GM18519 (cell line): Measurements from ENCODE around the gene POLR2H.

ENCODE experiments used
- ATAC-seq: cut with Tn5 transposase; IDR thresholded peaks from one replicate; pipeline ENCODE4 v1.9.1; 2021; ENCODE audit warnings: mild to moderate bottlenecking, moderate library complexity; ENCODE audit not compliant: unreplicated experiment, low FRiP score

POLR2H gene

GRCh38 chr3:184351511-184352148 lies 9.9 kb upstream of the POLR2H start:
- no peak for ATAC-seq

- no peak for ATAC-seq
These were observed 9.2 kb upstream of the POLR2H start for GRCh38 chr3:184352149-184352785.

- no peak for ATAC-seq
These were observed 8.5 kb upstream of the POLR2H start for GRCh38 chr3:184352897-184353545.

GRCh38 chr3:184353546-184353941 lies 8.0 kb upstream of the POLR2H start:
- ATAC-seq, result no peak

- no peak for ATAC-seq
These were observed 7.3 kb upstream of the POLR2H start for GRCh38 chr3:184354121-184354728.

- no peak for ATAC-seq
These were observed 6.8 kb upstream of the POLR2H start for GRCh38 chr3:184354754-184355153.

GRCh38 chr3:184355261-184356040 lies 6.1 kb upstream of the POLR2H start:
- ATAC-seq, result no peak

GRCh38 chr3:184357248-184358123 lies 4.0 kb upstream of the POLR2H start:
- ATAC-seq, result no peak

DNA sequence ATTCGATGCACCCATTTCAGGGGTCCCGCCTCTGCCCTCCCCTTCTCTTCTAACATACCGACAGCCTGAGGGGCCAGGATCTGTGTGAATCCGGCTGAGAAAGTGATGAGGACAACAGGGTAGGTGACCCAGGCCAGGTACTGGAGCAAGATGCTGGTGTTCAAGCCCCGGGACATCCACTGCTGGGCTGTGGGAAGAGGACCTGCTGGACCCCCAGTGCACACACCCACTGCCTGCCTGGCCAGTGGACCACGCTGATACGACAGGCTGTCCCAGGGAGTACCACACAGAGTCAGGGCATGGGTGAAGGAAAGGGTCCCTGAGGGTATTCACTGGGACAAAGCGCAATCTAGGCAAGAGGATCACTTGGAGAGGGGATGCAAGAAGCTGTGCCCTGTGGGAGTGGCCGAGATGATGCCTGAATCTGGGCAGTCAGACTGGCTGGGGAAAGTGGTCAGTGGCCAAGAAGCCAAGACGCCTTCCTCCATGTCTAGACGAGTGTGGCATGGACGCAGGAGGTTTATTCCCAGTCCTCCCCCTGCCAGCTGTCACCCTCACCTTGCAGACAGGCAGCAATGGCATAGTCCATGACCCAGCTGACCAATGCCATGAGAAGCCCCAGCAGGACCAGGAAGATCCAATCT lies 3.3 kb upstream of the POLR2H start:
- no peak for ATAC-seq

DNA sequence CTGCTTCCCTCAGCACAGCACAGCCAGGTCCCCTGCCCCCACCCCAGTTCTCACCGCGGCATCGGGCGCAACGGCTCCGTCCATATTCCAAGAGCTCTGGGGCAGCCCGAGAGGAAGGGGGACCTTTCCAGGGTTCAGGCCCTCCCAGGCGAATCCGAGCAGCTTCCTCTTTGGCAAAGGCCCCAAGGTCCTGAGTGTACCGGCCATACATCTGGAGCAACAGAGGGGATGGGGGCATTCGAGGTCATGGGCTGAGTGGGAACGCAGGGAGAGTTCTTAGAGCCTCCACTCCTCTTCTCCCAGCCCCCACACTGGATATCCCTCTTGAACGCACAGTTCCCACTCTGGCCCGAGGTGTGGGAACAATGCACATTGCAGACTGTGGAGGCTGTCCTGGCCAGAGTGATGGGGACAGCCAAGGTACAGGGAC lies 2.6 kb upstream of the POLR2H start:
- ATAC-seq, result no peak

DNA sequence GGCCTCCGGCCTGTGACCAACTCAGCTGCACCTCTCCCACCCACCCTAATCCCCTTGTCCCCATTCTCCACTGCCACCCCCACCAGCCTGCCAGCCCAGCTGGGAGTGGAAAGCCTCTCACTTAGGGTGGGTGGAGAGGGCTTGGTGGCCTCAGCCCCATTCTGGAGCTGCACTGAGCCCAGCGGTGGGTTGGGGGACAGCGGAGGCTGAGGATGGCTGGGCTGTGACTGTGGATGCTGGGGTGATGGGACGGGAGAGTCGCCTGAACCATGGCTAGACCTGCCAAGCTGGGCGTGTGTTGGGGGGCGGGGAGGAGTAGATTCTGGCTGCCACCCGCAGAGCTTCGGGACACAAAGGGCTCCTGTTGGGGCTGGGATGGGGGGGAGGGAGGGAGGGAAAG lies 1.9 kb upstream of the POLR2H start:
- no peak for ATAC-seq

- no peak for ATAC-seq
These were observed 1.2 kb upstream of the POLR2H start for GRCh38 chr3:184360070-184360928.

DNA sequence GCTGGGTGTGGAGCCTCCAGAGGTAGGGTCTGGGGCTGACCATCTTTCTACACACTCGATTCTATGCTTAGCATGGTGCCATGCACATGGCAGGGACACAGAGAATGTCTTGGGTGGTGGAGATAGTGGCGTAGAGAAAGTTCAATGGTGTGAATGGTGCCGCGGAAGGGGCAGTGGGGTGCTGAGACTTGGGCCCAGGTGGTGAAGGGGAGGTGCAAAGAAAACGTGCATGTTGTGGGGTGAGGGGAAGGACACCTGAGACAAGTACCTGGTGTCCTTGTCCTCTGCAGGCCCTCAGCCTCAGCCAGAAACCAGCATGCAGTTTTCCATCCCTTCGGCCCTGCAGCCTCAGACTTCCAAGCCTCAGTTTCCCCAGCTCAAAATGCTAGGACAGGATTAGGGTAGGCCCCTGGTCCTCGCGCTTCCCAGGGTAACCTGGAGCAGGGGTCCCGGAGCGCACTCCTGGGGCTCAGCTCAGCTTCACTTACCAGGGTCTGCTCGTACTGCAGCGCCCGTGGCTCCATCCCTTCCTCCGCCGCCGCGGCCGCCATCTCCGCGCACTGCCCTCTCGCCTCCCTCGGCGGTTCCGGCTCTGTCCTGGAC lies 480 bp upstream of the POLR2H start:
- no peak for ATAC-seq

DNA sequence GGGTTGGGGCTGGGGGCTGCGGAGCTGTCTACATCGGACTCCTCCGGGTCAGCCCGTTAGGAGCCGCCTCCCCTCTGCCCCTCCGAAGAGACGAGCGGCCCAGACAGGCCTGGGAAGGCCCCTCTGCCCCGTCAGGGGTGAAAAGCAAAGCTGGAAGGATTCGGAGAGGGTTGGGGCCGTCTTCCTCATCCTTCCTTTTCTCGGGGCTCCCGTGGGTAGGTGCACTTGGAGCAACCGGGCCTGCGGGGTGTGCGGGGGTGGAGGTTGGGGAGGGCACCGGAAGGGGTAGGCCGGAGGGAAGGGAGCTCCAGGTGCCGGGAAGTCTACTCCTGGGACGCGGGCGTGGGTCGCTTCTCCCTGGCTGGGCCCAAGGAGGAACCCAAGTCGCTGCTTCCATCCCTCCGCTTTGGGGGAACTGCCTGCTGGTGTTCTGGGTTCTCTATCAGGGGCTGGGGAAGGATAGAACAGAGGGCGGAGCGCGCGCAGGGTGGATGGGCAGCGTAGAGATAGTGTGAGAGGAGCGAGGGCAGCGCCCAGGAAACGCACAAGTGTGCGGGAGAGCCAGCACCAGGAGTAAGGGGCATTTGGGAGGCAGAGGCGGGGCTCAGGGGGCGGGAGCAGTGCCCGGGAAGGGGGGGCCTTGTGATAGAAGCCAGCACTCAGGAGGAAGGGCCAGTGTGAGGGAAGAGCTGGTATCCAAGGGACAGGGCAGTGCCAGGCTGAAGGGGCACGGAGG lies 590 bp downstream of the POLR2H start:
- no peak for ATAC-seq

DNA sequence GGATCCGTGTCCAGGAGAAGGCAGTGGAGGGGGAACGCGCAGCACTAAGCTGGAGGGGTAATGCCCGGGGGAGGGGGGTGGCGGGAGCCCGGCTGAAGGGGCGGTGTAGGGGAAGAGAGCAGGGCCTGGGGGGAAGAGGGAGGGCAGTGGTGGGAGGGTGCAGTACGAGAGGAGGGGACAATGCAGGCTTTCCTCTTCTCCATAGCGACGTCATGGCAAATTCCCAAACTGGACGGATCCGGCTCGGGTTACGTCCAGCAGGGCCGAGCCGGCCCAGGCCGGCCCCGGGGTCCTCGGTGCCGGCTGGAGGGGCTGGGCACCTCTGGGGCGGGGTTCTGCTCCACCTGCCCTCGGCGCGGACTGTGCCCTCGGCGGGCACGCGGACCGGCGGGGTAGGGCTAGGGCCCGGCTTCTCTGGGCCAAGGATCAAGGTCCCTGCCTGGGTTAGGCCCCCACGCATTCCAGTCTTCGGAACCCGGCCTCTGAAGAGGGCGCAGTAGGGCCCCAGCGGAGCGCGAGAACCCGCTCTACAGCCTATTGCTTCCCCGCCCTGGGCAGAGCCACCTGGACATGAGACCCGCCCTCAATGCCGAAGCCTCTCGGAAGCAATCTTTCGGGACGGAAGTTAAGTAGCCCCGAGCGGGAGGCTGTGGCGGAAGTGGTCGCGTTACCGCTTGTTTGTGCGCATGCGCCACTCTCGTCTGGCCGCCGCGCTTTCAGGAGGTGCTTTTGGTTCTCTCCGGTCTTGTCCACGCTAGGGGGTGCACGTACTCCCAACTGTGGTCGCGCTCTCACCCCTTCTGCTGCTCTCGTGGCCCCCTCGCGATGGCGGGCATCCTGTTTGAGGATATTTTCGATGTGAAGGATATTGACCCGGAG lies 1.4 kb downstream of the POLR2H start:
- ATAC-seq, result peak; percentile 84

- no peak for ATAC-seq
These were observed 5.2 kb downstream of the POLR2H start for GRCh38 chr3:184366619-184367289.
